Measurements from ENCODE around the gene MAL.

GRCh38 chr2:95008306-95008705 lies 17.2 kb upstream of the MAL start:
- no peak for TF ChIP-seq CTCF (IDR thresholded peaks at IDR 0.05; ENCODE audit: insufficient read depth, low read depth, low read length)
- no peak for TF ChIP-seq EZH2 (IDR thresholded peaks at IDR 0.05; ENCODE audit: insufficient read depth, low read length)
